ENCODE measurements around the gene KCNK15. TPM values are rescaled to one million over a fixed set of nuclear protein-coding genes. Genes with fewer than 3 reads are reported as not detected.

Gene KCNK15
- total RNA-seq, 3 donors from 2014 or later (not counting 1 experiment from before 2014, with no cell fraction given) = not detected

- WGBS (ENCODE audit: insufficient coverage) = 82% methylated on average over 7 of the region's 7 CpGs
- Mint-ChIP-seq H3K36me3 (no peaks in the 10 kb centered on the region), H3K9me3 (no peaks in the 10 kb centered on the region), H3K4me1 (no peaks in the 10 kb centered on the region), H3K4me3 (no peak overlapping the region), H3K27ac (no peak overlapping the region), H3K27me3 (ENCODE audit: low read depth in 2 of 2) (peaks cover 3 to 13% of the 10 kb centered on the region in 2 donors)
- Histone ChIP-seq H3K27me3 (ENCODE audit: control insufficient read depth, insufficient read depth, low read length) (no peaks in the 10 kb centered on the region), H3K4me3 (ENCODE audit: low read length) (no peak overlapping the region), H3K36me3 (ENCODE audit: control insufficient read depth, insufficient read depth, low read length) (no peaks in the 10 kb centered on the region), H3K9me3 (ENCODE audit: control insufficient read depth, insufficient read depth, low read length) (no peaks in the 10 kb centered on the region), H3K27ac (ENCODE audit: low read length) (no peak overlapping the region), H3K4me1 (ENCODE audit: control insufficient read depth, insufficient read depth, low read length) (no peaks in the 10 kb centered on the region)
- intact Hi-C loops (cut with micrococcal nuclease) = no loop called here
- no peak for ATAC-seq
- no peak for TF ChIP-seq CTCF (IDR thresholded peaks at IDR 0.05)
- DNase-seq = no peak
Observed at GRCh38 chr20:44754554-44754953, 8.9 kb downstream of the KCNK15 start.

GRCh38 chr20:44756011-44756688, 10.5 kb downstream of the KCNK15 start:
- Mint-ChIP-seq H3K36me3 (no peaks in the 10 kb centered on the region), H3K4me3 (no peak overlapping the region), H3K27ac (no peak overlapping the region), H3K4me1 (no peaks in the 10 kb centered on the region), H3K9me3 (no peaks in the 10 kb centered on the region), H3K27me3 (ENCODE audit: low read depth in 2 of 2) (peaks cover 3 to 13% of the 10 kb centered on the region in 2 donors)
- Histone ChIP-seq H3K4me3 (ENCODE audit: low read length) (no peak overlapping the region), H3K27ac (ENCODE audit: low read length) (no peak overlapping the region), H3K36me3 (ENCODE audit: control insufficient read depth, insufficient read depth, low read length) (no peaks in the 10 kb centered on the region), H3K27me3 (ENCODE audit: control insufficient read depth, insufficient read depth, low read length) (no peaks in the 10 kb centered on the region), H3K9me3 (ENCODE audit: control insufficient read depth, insufficient read depth, low read length) (no peaks in the 10 kb centered on the region), H3K4me1 (ENCODE audit: control insufficient read depth, insufficient read depth, low read length) (no peaks in the 10 kb centered on the region)
- DNase-seq = no peak
- 89% methylated on average over 18 of the region's 18 CpGs for WGBS (ENCODE audit: insufficient coverage)
- no peak for ATAC-seq
- intact Hi-C loops (cut with micrococcal nuclease) = no loop called here
- TF ChIP-seq CTCF (IDR thresholded peaks at IDR 0.05) = no peak

GRCh38 chr20:44756956-44757355, 11.3 kb downstream of the KCNK15 start:
- H3K4me1 Mint-ChIP-seq = no peaks in the 10 kb centered on the region
- Histone ChIP-seq H3K27me3 (ENCODE audit: control insufficient read depth, insufficient read depth, low read length) (no peaks in the 10 kb centered on the region), H3K9me3 (ENCODE audit: control insufficient read depth, insufficient read depth, low read length) (no peaks in the 10 kb centered on the region), H3K4me1 (ENCODE audit: control insufficient read depth, insufficient read depth, low read length) (no peaks in the 10 kb centered on the region), H3K36me3 (ENCODE audit: control insufficient read depth, insufficient read depth, low read length) (no peaks in the 10 kb centered on the region), H3K27ac (ENCODE audit: low read length) (no peak overlapping the region), H3K4me3 (ENCODE audit: low read length) (no peak overlapping the region)
- no peak overlapping the region for H3K4me3 Mint-ChIP-seq
- intact Hi-C loops (cut with micrococcal nuclease) = no loop called here
- no peak for ATAC-seq
- no peak for TF ChIP-seq CTCF (IDR thresholded peaks at IDR 0.05)
- DNase-seq = no peak
- peaks cover 3 to 8% of the 10 kb centered on the region in 2 donors for H3K27me3 Mint-ChIP-seq (ENCODE audit: low read depth in 2 of 2)
- 90% methylated on average over 5 of the region's 5 CpGs for WGBS (ENCODE audit: insufficient coverage)
- H3K36me3 Mint-ChIP-seq = no peaks in the 10 kb centered on the region
- H3K27ac Mint-ChIP-seq = no peak overlapping the region
- no peaks in the 10 kb centered on the region for H3K9me3 Mint-ChIP-seq

Data from natural killer cell (primary cell).